GM19025 (cell line): ENCODE data around the gene KLHL6.
"Not testable (repeated sequence)": the region's sequence is repeated elsewhere in the genome, so short reads cannot be mapped to it uniquely, and the experiment has no call there.

Experiments used
- ATAC-seq: cut with Tn5 transposase; IDR thresholded peaks from one replicate; pipeline ENCODE4 v1.9.1; 2021; ENCODE audit warnings: mild to moderate bottlenecking, low read depth, moderate library complexity; ENCODE audit not compliant: unreplicated experiment

The KLHL6 gene

DNA sequence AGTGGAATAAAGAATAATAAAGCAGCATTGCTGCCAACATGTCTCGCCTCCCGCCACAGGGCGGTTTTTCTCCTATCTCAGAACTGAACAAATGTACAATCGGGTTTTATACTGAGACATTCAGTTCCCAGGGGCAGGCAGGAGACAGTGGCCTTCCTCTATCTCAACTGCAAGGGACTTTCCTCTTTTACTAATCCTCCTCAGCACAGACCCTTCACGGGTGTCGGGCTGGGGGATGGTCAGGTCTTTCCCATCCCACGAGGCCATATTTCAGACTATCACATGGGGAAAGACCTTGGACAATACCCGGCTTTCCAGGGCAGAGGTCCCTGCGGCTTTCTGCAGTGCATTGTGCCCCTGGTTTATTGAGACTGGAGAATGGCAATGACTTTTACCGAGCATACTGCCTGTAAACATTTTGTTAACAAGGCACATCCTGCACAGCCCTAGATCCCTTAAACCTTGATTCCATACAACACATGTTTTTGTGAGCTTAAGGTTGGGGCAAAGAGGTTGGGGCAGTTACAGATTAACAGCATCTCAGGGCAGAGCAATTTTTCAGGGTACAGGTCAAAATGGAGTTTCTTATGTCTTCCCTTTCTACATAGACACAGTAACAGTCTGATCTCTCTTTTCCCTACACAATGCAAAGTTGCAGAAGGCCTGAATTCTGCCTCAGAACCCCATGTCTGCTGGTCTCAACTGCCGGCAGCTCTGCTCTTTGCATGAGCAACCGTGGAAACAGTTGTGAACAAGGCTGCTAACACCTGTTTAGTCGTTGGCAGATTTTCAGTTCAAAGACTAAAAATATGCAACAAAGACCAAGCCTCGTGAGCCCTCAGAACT, 44.0 kb downstream of the KLHL6 start:
- ATAC-seq, result not testable (repeated sequence)

DNA sequence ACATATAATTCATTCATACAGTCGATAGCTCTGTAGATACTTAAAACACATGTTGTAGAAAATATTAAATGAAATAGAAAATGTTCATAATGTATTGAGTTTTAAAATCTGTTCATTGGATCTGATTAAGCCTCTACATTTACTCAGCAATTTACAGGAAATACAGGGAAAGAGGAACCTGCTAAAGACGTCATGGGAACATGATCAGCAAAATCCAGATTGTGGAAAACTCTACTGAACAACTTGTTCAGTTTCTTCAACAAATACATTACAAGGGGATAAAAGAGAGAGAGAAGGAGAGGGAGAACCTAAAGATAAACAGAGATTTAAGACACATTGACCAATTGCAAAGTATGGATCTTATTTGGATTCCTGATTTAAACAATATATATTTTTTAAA, 46.7 kb downstream of the KLHL6 start:
- ATAC-seq, result no peak

DNA sequence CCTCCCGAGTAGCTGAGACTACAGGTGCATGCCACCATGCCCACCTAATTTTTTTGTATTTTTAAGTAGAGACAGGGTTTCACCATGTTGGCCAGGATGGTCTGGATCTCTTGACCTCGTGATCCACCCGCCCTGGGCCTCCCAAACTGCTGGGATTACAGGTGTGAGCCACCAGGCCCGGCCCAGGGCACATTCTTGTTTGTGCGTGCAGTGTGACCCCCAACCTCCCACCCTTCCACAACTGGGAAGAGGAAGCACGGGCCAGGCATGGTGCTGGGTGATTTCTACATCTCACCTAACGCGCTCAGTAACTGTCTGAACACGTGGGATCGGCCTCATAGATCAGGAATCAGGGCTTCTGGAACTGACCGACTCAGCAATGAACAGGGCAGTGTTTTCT, 48.0 kb downstream of the KLHL6 start:
- ATAC-seq, result no peak

DNA sequence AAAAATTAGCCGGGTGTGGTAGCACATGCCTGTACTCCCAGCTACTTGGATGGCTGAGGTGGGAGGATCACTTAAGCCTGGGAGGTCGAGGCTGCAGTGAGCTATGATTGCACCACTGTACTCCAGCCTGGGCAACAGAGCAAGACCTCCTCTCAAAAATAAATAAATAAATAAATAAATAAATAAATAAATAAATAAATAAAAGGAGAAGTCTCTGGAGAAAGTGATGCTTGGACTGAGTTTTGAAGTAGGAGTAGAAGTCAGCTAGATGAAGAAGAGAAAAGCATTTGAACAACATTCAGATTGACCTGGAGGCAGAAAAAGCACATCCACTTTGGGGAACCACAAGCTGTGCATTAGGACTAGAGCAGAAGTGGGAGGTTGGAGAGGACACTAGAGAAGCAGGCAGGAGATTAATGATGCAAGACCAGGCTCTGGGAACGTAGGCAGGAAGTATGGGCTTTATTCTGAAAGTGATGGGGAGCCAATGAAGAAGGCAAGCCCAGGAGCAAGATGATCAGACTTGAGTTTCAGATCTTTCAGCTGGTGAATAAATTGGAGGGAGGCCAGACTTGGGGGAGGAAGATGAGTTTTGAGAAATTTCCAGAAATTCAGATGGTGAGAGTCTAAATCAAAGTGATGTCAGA, 48.7 kb downstream of the KLHL6 start:
- ATAC-seq, result no peak

DNA sequence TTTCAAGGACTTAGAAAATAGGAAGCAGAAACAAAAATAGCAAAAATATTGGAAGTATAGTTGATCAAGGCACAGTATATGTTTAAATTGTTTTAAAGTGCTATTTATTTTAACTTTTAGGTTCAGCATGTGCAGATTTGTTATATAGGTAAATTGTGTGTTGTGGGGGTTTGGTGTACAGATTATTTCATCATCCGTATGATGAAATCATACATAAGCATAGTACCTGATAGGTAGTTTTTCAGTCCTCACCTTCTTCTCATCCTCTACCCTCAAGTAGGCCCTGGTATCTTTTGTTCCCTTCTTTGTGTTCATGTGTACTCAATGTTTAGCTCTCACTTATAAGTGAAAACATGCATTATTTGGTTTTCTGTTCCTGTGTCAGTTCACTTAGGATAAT, 50.9 kb downstream of the KLHL6 start:
- no peak for ATAC-seq

DNA sequence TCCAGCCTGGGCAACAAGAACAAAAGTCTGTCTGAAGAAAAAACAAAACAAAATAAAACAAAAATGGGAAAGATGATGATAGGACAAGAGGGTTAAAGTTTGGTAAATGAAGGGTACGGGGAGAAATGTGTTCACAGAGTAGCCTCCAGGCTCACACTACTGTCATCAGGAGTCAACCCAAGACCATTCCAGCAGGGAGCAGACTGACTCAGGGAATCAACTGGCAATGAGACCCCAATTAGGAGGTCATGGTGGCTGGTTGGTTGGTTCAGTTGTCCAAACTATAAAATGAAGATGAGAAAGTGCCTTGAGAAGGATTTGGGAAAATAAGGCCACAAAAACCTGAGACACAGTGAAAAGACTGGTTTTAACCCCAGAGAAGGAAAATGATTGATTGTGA, 51.8 kb downstream of the KLHL6 start:
- ATAC-seq, result no peak

DNA sequence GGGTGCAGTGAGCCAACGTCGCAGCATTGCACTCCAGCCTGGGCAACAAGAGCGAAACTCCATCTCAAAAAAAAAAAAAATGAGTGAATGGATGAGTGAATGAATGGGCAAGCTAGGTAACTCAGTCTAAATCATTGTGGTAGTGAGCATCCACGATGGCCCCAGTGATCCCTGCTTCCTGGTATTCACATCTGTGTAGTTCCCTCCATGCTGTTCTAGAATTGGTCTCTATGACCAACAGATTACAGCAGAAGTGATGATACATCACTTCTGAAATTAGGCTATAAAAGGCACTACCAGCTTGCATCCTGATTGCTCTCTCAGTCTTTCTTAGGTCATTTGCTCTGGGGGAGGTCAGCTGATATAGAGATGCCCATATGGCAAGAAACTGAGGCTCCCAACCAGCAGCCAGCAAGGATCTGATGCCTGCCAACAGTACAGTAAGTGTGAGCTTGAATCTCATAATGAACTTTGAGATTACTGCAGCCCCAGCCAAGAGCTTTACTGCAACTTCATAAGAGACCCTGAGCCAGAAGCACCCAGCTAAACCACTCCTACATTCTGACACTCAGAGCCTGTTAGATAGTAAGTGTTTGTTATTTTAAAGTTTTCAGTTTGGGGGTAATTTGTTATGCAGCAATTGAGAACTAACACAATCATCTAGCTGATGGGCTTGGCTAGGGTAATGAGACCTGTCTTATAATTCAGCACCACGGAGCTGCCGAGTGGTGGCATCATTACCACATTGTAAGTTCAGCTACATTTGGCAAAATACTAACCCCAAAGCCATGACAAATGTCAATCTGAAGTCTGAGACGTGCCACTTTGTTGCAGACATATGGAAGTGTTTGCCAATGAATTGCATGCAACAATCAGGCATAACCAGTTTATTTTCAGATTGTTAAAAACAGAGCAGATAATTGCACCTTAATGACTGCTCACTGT, 53.0 kb downstream of the KLHL6 start:
- ATAC-seq, result no peak

DNA sequence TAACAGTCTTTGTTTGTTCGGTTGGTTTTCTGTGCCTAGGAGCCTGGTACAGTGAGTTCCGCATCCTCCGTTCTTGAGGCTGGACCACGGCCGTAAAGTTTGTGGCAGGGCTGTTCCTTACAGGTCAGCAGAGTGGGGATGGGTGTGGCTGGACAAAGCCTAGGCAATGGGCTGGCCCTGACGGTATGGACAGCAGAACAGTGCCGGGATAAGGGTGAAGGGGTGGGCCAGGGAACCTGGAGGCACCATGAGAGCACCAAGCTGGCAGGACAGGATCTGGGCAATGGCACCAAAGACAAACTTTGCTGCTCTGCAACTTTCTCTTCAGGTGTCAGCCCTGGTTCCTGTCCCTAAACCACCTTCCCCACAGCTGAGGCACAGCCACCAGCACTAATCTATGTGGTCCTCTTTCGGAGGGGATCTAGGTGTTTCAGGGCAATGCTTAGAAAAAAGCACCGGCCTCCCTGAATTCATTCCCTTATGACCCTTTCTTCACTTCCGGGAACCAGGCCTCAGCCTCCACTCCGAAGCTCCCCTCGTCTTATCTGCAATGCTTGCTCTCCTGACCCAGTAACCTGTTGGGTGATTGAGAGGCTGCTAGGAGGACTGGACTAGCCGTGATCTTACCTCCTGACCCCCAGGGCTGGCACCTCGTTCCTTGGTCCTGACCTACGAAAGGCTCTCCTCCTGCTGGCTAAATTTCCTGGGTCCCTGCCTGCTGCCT, 54.4 kb downstream of the KLHL6 start:
- ATAC-seq, result no peak

DNA sequence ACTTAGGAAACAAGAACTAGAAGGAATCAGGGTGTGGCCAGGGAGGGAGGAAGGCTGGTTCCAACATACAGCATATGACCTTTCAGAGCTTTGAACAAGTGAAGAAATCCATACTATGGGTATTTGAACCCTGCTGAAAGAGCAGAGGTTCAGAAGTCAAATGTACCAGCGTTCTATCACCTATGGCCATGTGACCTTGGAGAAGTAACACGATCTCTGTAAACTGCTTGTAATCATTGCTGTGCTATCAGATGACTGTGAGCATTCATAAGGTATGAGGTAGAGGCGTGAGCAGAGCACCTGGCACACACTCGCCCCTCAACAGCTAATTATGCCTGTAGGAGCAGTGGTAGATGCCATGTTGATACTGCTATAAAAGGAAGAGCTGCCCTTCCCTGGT, 55.2 kb downstream of the KLHL6 start:
- ATAC-seq, result no peak

DNA sequence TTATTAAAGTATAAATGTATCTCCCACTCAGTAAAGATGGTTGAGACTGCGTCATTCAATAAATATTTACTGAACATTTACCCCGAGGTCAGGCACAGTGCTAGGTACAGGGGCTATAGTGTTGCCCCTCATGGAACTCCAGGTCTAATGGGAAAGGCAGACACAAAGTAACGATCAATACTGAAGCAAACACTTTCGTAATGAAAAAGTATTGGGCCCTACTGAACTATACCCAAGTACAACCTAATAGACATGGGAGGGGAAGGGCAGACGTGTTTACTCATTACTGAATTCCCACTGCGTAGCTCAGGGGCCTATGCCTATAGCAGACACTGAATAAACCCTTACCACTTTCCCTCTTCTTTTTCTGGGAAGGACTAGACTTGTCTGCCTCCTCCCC, 56.9 kb downstream of the KLHL6 start:
- ATAC-seq, result no peak

DNA sequence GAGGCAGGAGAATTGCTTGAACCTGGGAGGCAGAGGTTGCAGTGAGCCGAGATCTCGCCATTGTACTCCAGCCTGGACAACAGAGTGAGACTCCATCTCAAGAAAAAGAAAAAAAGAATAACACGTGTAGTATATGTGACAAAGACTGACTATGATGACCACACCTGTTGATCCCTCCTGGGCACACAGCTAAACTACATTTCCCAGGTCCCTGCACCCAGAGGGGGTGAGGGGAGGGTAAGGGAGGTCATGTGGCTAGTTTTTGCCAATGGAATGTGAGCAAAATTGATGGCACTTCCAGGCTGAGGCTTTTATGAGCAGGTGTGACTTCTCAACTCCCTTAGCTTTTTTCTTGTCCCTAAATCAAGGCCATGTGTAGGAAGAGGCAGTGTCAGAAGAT, 58.2 kb downstream of the KLHL6 start:
- ATAC-seq, result no peak

DNA sequence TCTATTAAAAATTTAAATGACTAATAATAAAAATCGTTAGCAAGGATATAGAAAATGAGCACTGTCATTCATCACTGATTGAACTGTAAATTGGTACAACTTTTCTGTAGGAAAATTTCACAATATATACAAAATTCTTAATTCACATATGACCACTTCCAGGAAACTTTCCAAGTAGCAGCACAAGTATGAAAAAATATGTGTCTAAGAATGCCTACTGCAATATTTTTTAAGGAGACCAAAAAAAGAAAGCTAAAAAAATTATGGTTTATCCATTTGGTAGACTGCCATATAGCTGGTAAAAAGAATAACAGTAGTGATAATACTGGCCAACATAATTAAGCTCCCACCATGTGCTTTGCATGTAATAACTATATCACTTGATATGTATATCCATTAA, 59.2 kb downstream of the KLHL6 start:
- ATAC-seq, result no peak

DNA sequence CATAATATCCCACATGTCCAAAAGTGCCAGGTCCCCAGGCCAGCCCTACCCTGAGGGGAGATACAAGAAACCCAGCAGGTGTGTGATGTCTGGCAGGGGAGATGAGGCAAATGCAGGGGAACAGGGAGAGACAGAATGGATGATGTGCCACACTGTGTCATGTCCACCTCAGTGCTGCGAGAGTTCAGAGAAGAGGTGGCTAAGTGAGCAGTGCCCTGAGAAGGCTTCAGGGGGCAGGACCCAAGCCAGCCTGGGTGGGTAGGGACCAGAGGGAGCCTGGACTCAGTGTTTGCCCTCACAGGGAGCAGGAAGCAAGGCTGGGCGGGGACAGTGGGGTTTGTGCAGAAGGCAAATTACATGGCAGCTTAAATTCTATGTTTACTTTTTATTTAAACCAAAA, 61.2 kb downstream of the KLHL6 start:
- ATAC-seq, result no peak

DNA sequence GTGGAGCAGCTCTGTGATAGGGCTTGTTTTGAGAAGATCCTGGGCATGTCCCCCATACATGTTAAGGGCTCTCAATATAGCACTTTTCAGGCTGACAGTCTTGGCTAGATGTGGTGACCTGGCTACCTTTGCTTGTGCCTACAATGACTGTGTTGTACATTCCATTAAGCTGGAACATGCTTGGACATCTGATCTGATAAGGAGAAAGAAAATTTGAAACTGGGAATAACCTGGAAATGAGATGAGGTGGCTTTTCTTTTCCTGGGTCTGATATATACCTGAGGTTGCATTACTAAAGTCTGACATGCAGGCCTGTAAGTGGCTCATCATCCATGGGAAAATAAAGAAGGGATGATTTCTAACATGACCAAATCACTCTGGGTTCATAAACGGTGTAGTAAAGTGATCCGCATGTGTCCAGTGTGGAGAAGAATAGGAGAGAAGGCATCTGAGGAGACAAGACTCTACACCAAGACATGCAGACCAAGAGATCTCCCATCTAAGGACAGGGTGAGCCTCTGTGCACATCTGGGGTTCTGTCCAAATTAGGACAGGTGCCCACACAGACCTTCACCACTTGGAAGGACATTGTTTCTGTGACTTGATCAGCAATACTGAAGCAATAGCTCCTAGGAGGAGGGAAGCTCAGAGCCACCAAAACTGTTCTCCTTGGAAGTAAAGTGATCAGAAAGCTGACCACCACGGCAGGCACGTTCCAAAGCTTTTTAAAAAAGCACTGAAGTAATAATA, 62.0 kb downstream of the KLHL6 start:
- ATAC-seq, result no peak

DNA sequence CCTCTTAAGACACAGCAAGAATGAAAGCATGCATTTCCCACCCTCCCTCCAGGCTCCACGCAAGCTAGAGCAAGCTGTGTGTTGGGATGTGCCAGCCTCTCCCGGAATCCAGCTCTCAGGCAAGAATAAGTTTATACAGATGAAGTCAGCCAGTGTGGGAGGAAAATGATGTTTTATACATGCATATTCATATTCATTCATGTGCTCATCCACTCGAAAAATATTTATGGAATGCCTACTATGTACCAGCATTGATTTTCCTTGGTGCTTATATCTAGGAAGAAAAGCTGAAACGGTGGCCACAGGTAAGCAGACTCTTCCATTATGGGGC, 62.7 kb downstream of the KLHL6 start:
- no peak for ATAC-seq

DNA sequence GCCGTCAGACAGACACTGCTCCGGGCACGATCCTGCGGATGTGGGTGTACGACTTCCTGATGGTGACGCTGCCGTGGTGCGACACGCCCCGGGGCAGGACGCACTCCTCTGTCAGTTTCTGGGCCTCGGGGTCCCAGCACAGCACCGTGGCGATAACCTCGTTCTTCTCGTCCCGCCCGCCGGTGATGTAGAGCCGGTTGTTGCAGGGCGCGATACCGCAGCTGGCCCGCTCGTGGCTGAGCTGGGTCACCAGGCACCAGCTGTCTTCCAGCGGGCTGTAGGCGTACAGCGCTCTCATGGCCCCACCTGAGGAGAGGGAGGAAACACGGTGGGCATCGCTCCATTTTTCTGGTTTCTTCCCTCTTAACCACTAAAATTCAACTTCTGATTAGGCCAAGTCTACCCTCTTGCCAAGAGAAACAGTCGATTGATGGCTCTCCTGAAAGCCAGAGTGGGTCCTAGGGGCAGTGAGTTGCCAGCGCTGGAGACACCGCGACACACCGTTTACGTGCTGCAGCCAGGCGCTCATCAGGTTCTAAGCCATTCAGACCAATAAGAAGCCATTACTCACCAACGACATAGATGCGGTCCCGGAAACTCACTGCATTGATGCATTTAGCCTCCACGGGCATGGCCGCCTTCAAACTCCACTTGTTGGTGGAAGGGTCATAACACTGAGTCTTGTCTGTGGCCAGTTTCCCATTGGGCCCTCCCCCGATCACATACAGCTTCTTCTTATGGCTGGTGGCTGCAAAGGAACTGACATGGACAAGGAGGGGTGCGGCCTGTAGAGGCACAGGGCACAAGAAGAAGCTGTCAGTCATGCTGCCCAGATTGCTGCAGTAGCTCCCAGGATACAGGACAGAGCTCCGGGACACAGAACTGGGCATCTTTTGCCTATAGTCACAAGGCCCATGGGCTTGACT, 63.3 kb downstream of the KLHL6 start:
- ATAC-seq, result no peak

DNA sequence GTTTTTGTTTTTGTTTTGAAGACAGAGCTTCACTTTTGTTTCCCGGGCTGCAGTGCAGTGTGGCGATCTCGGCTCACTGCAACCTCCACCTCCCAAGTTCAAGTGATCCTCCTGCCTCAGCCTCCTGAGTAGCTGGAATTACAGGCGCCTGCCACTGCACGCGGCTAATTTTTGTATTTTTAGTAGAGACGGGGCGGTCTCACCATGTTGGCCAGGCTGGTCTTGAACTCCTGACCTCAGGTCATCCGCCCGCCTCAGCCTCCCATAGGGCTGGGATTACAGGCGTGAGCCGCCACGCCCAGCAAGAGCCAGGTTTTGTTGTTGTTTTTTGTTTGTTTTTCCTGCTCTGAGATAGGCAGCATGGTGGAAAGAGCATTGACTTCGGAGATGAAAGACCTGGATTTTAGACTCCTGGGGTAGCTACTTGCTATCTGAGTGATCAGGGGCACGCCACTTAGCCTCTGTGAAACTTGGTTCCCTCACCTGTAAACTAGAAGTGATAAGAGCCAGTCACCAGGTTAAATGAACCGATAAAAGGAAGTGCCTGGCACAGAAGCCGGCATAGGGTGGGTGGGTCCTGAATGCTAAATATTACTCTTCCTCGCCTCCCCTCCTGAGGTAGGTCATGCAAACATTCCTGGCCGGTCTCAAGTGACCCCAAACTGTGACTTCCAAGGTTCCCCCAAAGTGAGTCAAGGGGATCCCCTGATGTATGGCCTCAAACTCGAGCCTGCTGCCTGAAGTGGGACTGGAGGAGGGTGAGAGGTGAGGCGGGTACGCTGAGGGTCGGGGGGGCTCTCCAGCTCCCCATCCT, 64.2 kb downstream of the KLHL6 start:
- ATAC-seq, result no peak

DNA sequence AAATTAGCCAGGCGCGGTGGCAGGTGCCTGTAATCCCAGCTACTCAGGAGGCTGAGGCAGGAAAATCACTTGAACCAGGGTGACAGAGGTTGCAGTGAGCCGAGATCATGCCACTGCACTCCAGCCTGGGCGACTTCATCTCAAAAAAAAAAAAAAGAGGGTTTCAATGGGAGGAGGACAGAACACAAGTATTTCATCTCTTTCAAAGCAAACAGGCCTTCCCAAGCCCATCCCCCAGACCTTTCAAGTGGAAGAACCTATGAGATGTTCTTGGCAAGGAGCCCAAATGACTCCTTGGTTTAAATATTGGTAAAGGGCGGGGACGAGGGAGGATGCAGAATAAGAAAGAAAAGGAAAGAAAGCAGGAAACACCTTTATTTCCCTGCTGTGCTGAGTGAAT, 64.9 kb downstream of the KLHL6 start:
- ATAC-seq, result no peak
